HEK293 (cell line): ENCODE results near the gene SPIRE2.
A peak's percentile ranks its signal among the peaks of the same experiment; 100 is the strongest.
"Not testable (repeated sequence)": the region's sequence is repeated elsewhere in the genome, so short reads cannot be mapped to it uniquely, and the experiment has no call there.

Experiments used
- CTCF ChIA-PET: fragments of 350-600 bp; formaldehyde crosslinking; extraction: SDS; loops from one replicate; lab custom pipeline; 2021; ENCODE audit warnings: antibody characterized with exemption; lab: Yijun Ruan, JAX
- POLR2A ChIA-PET: fragments of 300-600 bp; formaldehyde crosslinking; extraction: SDS; loops from one replicate; lab custom pipeline; 2020; ENCODE audit warnings: antibody characterized with exemption, inconsistent platforms; lab: Yijun Ruan, JAX
- H3K27ac ChIP-seq: fragments of 200-500 bp; sonication (Bioruptor generic); 2 replicates; pipeline ENCODE4 v1.5.1; 2014; ENCODE audit warnings: low read depth, low read length, control low read depth, inconsistent platforms; ENCODE audit errors: extremely low read depth
- H3K36me3 ChIP-seq, 2 experiments: fragments of 200-500 bp in 1 of 2; sonication (Bioruptor generic) in 1 of 2; 1 replicate in 1 of 2; 2 replicates in 1 of 2; pipeline ENCODE4 v1.5.1; 2014 to 2017; ENCODE audit warnings: inconsistent platforms in 2 of 2, low read length in 2 of 2; ENCODE audit not compliant: control insufficient read depth in 2 of 2, insufficient read depth in 1 of 2
- H3K4me1 ChIP-seq: fragments of 200-500 bp; sonication (Bioruptor generic); 2 replicates; pipeline ENCODE4 v1.5.1; 2014; ENCODE audit warnings: mild to moderate bottlenecking, low read length, inconsistent platforms; ENCODE audit not compliant: control insufficient read depth, insufficient read depth
- H3K4me3 ChIP-seq: 2 replicates; pipeline ENCODE4 v1.5.1; 2011; ENCODE audit warnings: low read depth, mild to moderate bottlenecking, control low read depth, low read length, moderate library complexity
- H3K9me3 ChIP-seq: fragments of 200-500 bp; sonication (Bioruptor generic); 2 replicates; pipeline ENCODE4 v1.5.1; 2014; ENCODE audit warnings: low read depth, low read length, inconsistent platforms; ENCODE audit not compliant: control insufficient read depth, insufficient read depth
- KLF1 ChIP-seq: fragments of 450-650 bp; formaldehyde crosslinking; IDR thresholded peaks from 2 replicates; pipeline ENCODE4 v1.5.1; 2016; ENCODE audit warnings: missing biosample characterization, missing genetic modification characterization
- MYNN ChIP-seq: fragments of 450-650 bp; formaldehyde crosslinking; IDR thresholded peaks from 2 replicates; pipeline ENCODE4 v1.5.1; 2016; ENCODE audit warnings: missing biosample characterization, missing genetic modification characterization, borderline replicate concordance
- PRDM1 ChIP-seq: fragments of 450-650 bp; formaldehyde crosslinking; IDR thresholded peaks from 2 replicates; pipeline ENCODE4; 2016; ENCODE audit warnings: missing biosample characterization, missing genetic modification characterization
- SCRT1 ChIP-seq: fragments of 450-650 bp; formaldehyde crosslinking; IDR thresholded peaks from 2 replicates; pipeline ENCODE4 v1.5.1; 2016; ENCODE audit warnings: missing biosample characterization, missing genetic modification characterization, borderline replicate concordance
- TCF7L2 ChIP-seq: IDR thresholded peaks from 2 replicates; pipeline ENCODE4 v1.6.1; 2011; ENCODE audit warnings: low read depth, mild to moderate bottlenecking, inconsistent platforms, low read length, moderate library complexity, borderline replicate concordance
- ZFHX2 ChIP-seq: fragments of 450-650 bp; formaldehyde crosslinking; conservative IDR thresholded peaks from 2 replicates; pipeline ENCODE4 v1.5.1; 2016; ENCODE audit warnings: missing biosample characterization, missing genetic modification characterization
- ZIC2 ChIP-seq: fragments of 450-650 bp; formaldehyde crosslinking; IDR thresholded peaks from 2 replicates; pipeline ENCODE4 v1.5.1; 2016; ENCODE audit warnings: missing biosample characterization, missing genetic modification characterization
- ZNF18 ChIP-seq: fragments of 450-650 bp; formaldehyde crosslinking; IDR thresholded peaks from 2 replicates; pipeline ENCODE4 v1.5.1; 2016; ENCODE audit warnings: missing biosample characterization, missing genetic modification characterization
- ZNF2 ChIP-seq: fragments of 450-650 bp; formaldehyde crosslinking; IDR thresholded peaks from 2 replicates; pipeline ENCODE4 v1.5.1; 2016; ENCODE audit warnings: missing biosample characterization, missing genetic modification characterization
- ZNF202 ChIP-seq: fragments of 450-650 bp; formaldehyde crosslinking; IDR thresholded peaks from 2 replicates; pipeline ENCODE4 v1.5.1; 2016; ENCODE audit warnings: missing biosample characterization, missing genetic modification characterization, borderline replicate concordance
- ZNF266 ChIP-seq: fragments of 450-650 bp; formaldehyde crosslinking; IDR thresholded peaks from 2 replicates; pipeline ENCODE4 v1.5.1; 2016; ENCODE audit warnings: missing biosample characterization, missing genetic modification characterization, low read depth
- ZNF292 ChIP-seq: fragments of 450-650 bp; formaldehyde crosslinking; IDR thresholded peaks from 2 replicates; pipeline ENCODE4 v1.5.1; 2016; ENCODE audit warnings: low read depth, missing biosample characterization, missing genetic modification characterization, borderline replicate concordance
- ZNF580 ChIP-seq: fragments of 450-650 bp; formaldehyde crosslinking; IDR thresholded peaks from 2 replicates; pipeline ENCODE4 v1.5.1; 2016; ENCODE audit warnings: missing biosample characterization, missing genetic modification characterization
- ZNF707 ChIP-seq: fragments of 450-650 bp; formaldehyde crosslinking; IDR thresholded peaks from 2 replicates; pipeline ENCODE4 v1.5.1; 2016; ENCODE audit warnings: missing biosample characterization, missing genetic modification characterization
- TF ChIP-seq, protein P1 (sequence below): fragments of 450-650 bp; formaldehyde crosslinking; IDR thresholded peaks from 2 replicates; pipeline ENCODE4 v1.5.1; 2016; ENCODE audit warnings: missing biosample characterization, missing genetic modification characterization
- TF ChIP-seq, protein P2 (sequence below): fragments of 450-650 bp; formaldehyde crosslinking; IDR thresholded peaks from 2 replicates; pipeline ENCODE4 v1.5.1; 2016; ENCODE audit warnings: missing biosample characterization, missing genetic modification characterization

Gene SPIRE2

GRCh38 chr16:89823824-89824148 is 4.5 kb upstream of the SPIRE2 start:
- not testable (repeated sequence) for H3K36me3 ChIP-seq, H3K9me3 ChIP-seq, H3K4me3 ChIP-seq, H3K27ac ChIP-seq
- H3K4me1 ChIP-seq, result peaks cover 14% of the 10 kb centered on the region
- ChIA-PET POLR2A (interaction anchor here (0.9 kb wide), 1 partner anchor 9 kb away, joined by 3 read pairs; no protein-coding TSS in a partner anchor), CTCF (interaction anchor here (1.7 kb wide), 1 partner anchor 37 kb away, joined by 8 read pairs; no protein-coding TSS in a partner anchor)
- TF ChIP-seq ZNF18, result 0 out of 2 replicates have a peak, but pooled peaks have one; percentile 39
- TF ChIP-seq ZIC2 (tag by site-specific recombination), result peak; percentile 28; the same call in 1 of the 2 replicates

DNA sequence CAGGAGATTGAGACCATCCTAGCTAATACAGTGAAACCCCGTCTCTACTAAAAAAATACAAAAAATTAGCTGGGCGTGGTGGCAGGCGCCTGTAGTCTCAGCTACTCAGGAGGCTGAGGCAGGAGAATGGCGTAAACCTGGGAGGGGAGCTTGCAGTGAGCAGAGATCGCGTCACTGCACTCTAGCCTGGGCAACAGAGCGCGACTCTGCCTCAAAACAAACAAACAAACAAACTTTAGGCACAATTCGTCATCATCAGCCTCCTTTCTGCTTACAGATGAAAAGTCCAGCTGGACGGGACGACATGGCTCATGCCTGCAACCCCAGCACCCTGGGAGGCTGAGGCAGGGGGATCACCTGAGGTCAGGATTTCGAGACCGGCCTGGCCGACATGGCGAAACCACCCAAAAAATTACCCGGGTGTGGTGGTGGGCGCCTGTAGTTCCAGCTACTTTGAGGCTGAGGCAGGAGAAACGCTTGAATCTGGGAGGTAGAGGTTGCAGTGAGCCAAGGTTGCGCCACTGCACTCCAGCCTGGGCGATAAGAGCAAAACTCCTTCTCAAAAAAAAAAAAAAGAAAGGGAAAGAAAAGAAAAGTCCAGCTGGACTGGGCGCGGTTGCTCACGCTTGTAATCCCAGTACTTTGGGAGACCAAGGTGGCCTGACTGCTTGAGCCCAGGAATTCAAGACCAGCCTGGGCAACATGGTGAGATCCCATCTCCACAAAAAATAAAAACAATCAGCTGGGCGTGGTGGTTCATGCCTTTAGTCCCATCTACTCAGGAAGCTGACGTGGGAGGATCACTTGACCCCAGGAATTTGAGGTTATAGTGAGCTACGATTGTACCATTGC is 1.5 kb upstream of the SPIRE2 start:
- H3K4me3 ChIP-seq, result no peak overlapping the region
- H3K4me1 ChIP-seq, result peaks cover 17% of the 10 kb centered on the region
- H3K36me3 ChIP-seq, result peaks cover 0 to 1% of the 10 kb centered on the region in 2 experiments; a peak in 1 of 3 replicates
- TF ChIP-seq, protein P1, sequence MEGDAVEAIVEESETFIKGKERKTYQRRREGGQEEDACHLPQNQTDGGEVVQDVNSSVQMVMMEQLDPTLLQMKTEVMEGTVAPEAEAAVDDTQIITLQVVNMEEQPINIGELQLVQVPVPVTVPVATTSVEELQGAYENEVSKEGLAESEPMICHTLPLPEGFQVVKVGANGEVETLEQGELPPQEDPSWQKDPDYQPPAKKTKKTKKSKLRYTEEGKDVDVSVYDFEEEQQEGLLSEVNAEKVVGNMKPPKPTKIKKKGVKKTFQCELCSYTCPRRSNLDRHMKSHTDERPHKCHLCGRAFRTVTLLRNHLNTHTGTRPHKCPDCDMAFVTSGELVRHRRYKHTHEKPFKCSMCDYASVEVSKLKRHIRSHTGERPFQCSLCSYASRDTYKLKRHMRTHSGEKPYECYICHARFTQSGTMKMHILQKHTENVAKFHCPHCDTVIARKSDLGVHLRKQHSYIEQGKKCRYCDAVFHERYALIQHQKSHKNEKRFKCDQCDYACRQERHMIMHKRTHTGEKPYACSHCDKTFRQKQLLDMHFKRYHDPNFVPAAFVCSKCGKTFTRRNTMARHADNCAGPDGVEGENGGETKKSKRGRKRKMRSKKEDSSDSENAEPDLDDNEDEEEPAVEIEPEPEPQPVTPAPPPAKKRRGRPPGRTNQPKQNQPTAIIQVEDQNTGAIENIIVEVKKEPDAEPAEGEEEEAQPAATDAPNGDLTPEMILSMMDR (tag by site-specific recombination), result no peak
- TF ChIP-seq MYNN (tag by site-specific recombination), result no peak
- no peak for TF ChIP-seq SCRT1 (tag by site-specific recombination)
- TF ChIP-seq, protein P2, sequence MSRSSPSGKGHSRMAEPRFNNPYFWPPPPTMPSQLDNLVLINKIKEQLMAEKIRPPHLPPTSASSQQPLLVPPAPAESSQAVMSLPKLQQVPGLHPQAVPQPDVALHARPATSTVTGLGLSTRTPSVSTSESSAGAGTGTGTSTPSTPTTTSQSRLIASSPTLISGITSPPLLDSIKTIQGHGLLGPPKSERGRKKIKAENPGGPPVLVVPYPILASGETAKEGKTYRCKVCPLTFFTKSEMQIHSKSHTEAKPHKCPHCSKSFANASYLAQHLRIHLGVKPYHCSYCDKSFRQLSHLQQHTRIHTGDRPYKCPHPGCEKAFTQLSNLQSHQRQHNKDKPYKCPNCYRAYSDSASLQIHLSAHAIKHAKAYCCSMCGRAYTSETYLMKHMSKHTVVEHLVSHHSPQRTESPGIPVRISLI (tag by site-specific recombination), result 0 out of 2 replicates have a peak, but pooled peaks have one; percentile 53
- TF ChIP-seq ZNF580 (tag by site-specific recombination), result no peak
- peak; percentile 26; the same call in 1 of the 2 replicates for TF ChIP-seq PRDM1 (tag by site-specific recombination)
- 0 out of 2 replicates have a peak, but pooled peaks have one; percentile 19 for TF ChIP-seq ZFHX2 (tag by site-specific recombination)
- no peak for TF ChIP-seq ZNF292 (tag by site-specific recombination)
- peak; percentile 51; the same call in 1 of the 2 replicates for TF ChIP-seq ZNF2 (tag by site-specific recombination)
- TF ChIP-seq ZNF707 (tag by site-specific recombination), result no peak
- TF ChIP-seq KLF1 (tag by site-specific recombination), result no peak
- TF ChIP-seq TCF7L2, result no peak
- no peak for TF ChIP-seq ZNF266
- no peak for TF ChIP-seq ZNF202
- TF ChIP-seq, all 188 proteins: peak for 4
- ChIA-PET CTCF (interaction anchor here (0.6 to 1.0 kb wide), 4 partner anchors 33 to 332 kb away, joined by 3 to 4 read pairs (median 4); no protein-coding TSS in a partner anchor), POLR2A (interaction anchor here (1.1 to 1.2 kb wide), 3 partner anchors 11 to 47 kb away, joined by 3 to 10 read pairs (median 3); partner anchors contain the start of gene TCF25)
- Histone ChIP-seq H3K9me3 (no peaks in the 10 kb centered on the region), H3K27ac (0 out of 2 replicates have a peak overlapping the region, but pooled peaks have one; percentile 46)
